SJCRH30 (cell line): ENCODE data around the gene SPAG7. TPM values are rescaled to one million over a fixed set of nuclear protein-coding genes. Genes with fewer than 3 reads are reported as not detected.

Experiments
- DNase-seq, 2 experiments: peaks; one replicate each; pipeline ENCODE4 v3.0.0-alpha.2; 2015 to 2020
- H3K27ac ChIP-seq: fragments of 250-450 bp; sonication (Bioruptor Pico); 2 replicates; pipeline ENCODE4 v1.5.1; 2020; ENCODE audit warnings: mild to moderate bottlenecking, moderate library complexity
- H3K27me3 ChIP-seq: fragments of 250-450 bp; sonication (Bioruptor Pico); 2 replicates; pipeline ENCODE4 v1.5.1; 2020; ENCODE audit warnings: mild to moderate bottlenecking, moderate library complexity
- H3K36me3 ChIP-seq: fragments of 250-450 bp; sonication (Bioruptor Pico); 2 replicates; pipeline ENCODE4 v1.5.1; 2020; ENCODE audit warnings: mild to moderate bottlenecking, moderate library complexity
- H3K4me1 ChIP-seq: fragments of 250-450 bp; sonication (Bioruptor Pico); 2 replicates; pipeline ENCODE4 v1.5.1; 2020; ENCODE audit warnings: mild to moderate bottlenecking, moderate library complexity
- H3K4me3 ChIP-seq: fragments of 250-450 bp; sonication (Bioruptor Pico); 2 replicates; pipeline ENCODE4 v1.5.1; 2020; ENCODE audit warnings: mild to moderate bottlenecking, moderate library complexity
- H3K9me3 ChIP-seq: fragments of 250-450 bp; sonication (Bioruptor Pico); replicated peaks from 2 replicates; pipeline ENCODE4 v1.5.1; 2020; ENCODE audit warnings: mild to moderate bottlenecking, moderate library complexity
- total RNA-seq: library from RNA; depleted of rRNA; stranded (reverse); fragments of >200 nt; shearing (Covaris generic); gene quantifications from 2 replicates; pipeline ENCODE4 v1.2.3, GENCODE V29; 2014

The SPAG7 gene
- total RNA-seq, 1 experiment from 2014 or later = 36.8 TPM

- Histone ChIP-seq H3K27me3 (no peaks in the 10 kb centered on the region), H3K4me3 (peak overlapping the region; percentile 84), H3K36me3 (no peaks in the 10 kb centered on the region), H3K27ac (peak overlapping the region; percentile 21), H3K4me1 (no peaks in the 10 kb centered on the region; the same call in 1 of the 2 replicates), H3K9me3 (no peaks in the 10 kb centered on the region)
- DNase-seq = peak; percentile 21 to 40
Measured at GRCh38 chr17:4987767-4988567, 20.4 kb upstream of the SPAG7 start.

GRCh38 chr17:4986951-4987766 lies 19.5 kb upstream of the SPAG7 start, which contains the start of gene CAMTA2:
Gene CAMTA2 (minus strand): TSS chr17:4987675. CDS start chr17:4986222, 1,453 bp downstream.
- peak within 1 kb of the TSS; percentile 84 for H3K4me3 ChIP-seq
- peak; percentile 81 to 85 for DNase-seq
- H3K27ac ChIP-seq = peak within 1 kb of the TSS; percentile 21
- no peaks in the 10 kb centered on the region; the same call in 1 of the 2 replicates for H3K4me1 ChIP-seq
- no peaks in the 10 kb centered on the region for H3K36me3 ChIP-seq
- no peaks in the 10 kb centered on the region for H3K27me3 ChIP-seq
- no peaks in the 10 kb centered on the region for H3K9me3 ChIP-seq

- Histone ChIP-seq H3K4me1 (no peaks in the 10 kb centered on the region; the same call in 1 of the 2 replicates), H3K27ac (no peak overlapping the region), H3K27me3 (no peaks in the 10 kb centered on the region), H3K4me3 (peak overlapping the region; percentile 84), H3K9me3 (no peaks in the 10 kb centered on the region), H3K36me3 (no peaks in the 10 kb centered on the region)
- DNase-seq = no peak
Measured at GRCh38 chr17:4986403-4986802, 18.8 kb upstream of the SPAG7 start.

- Histone ChIP-seq H3K4me3 (no peak overlapping the region), H3K27me3 (no peaks in the 10 kb centered on the region), H3K4me1 (no peaks in the 10 kb centered on the region), H3K27ac (no peak overlapping the region), H3K9me3 (no peaks in the 10 kb centered on the region), H3K36me3 (no peaks in the 10 kb centered on the region)
- DNase-seq = no peak
Measured at GRCh38 chr17:4982305-4982704, 14.7 kb upstream of the SPAG7 start.

GRCh38 chr17:4980644-4981216 lies 13.1 kb upstream of the SPAG7 start:
- DNase-seq = peak; percentile 34 to 72
- no peaks in the 10 kb centered on the region for H3K36me3 ChIP-seq

GRCh38 chr17:4978726-4979125 lies 11.1 kb upstream of the SPAG7 start:
- no peak overlapping the region for H3K27ac ChIP-seq
- no peaks in the 10 kb centered on the region for H3K27me3 ChIP-seq
- no peak overlapping the region for H3K4me3 ChIP-seq
- no peaks in the 10 kb centered on the region for H3K9me3 ChIP-seq
- no peak for DNase-seq
- no peaks in the 10 kb centered on the region for H3K36me3 ChIP-seq
- H3K4me1 ChIP-seq = no peaks in the 10 kb centered on the region

More at GRCh38 chr17:4980644-4981216, 13.1 kb upstream of the SPAG7 start:
- Histone ChIP-seq H3K9me3 (no peaks in the 10 kb centered on the region), H3K27ac (no peak overlapping the region), H3K4me1 (no peaks in the 10 kb centered on the region), H3K4me3 (no peak overlapping the region), H3K27me3 (no peaks in the 10 kb centered on the region)

- no peak for DNase-seq
- Histone ChIP-seq H3K9me3 (no peaks in the 10 kb centered on the region), H3K27ac (no peak overlapping the region), H3K4me1 (no peaks in the 10 kb centered on the region), H3K27me3 (no peaks in the 10 kb centered on the region), H3K4me3 (no peak overlapping the region), H3K36me3 (no peaks in the 10 kb centered on the region)
Measured at GRCh38 chr17:4974115-4974670, 6.6 kb upstream of the SPAG7 start.

- Histone ChIP-seq H3K27ac (no peak overlapping the region), H3K27me3 (no peaks in the 10 kb centered on the region), H3K9me3 (no peaks in the 10 kb centered on the region), H3K36me3 (no peaks in the 10 kb centered on the region), H3K4me3 (no peak overlapping the region), H3K4me1 (no peaks in the 10 kb centered on the region)
- DNase-seq = no peak
Measured at GRCh38 chr17:4973256-4974114, 5.9 kb upstream of the SPAG7 start.

- Histone ChIP-seq H3K4me1 (no peaks in the 10 kb centered on the region), H3K9me3 (no peaks in the 10 kb centered on the region), H3K4me3 (no peak overlapping the region), H3K27me3 (no peaks in the 10 kb centered on the region), H3K36me3 (no peaks in the 10 kb centered on the region), H3K27ac (no peak overlapping the region)
- no peak for DNase-seq
Measured at GRCh38 chr17:4972752-4973151, 5.1 kb upstream of the SPAG7 start.

- H3K9me3 ChIP-seq = no peaks in the 10 kb centered on the region
- no peaks in the 10 kb centered on the region for H3K4me1 ChIP-seq
- H3K4me3 ChIP-seq = no peak overlapping the region
- no peaks in the 10 kb centered on the region for H3K36me3 ChIP-seq
- DNase-seq = no peak
- H3K27ac ChIP-seq = no peak overlapping the region
- H3K27me3 ChIP-seq = no peaks in the 10 kb centered on the region
Measured at GRCh38 chr17:4972322-4972721, 4.7 kb upstream of the SPAG7 start.

- H3K27me3 ChIP-seq = no peaks in the 10 kb centered on the region
- H3K27ac ChIP-seq = no peak overlapping the region
- no peaks in the 10 kb centered on the region for H3K4me1 ChIP-seq
- no peak overlapping the region for H3K4me3 ChIP-seq
- no peaks in the 10 kb centered on the region for H3K9me3 ChIP-seq
- no peaks in the 10 kb centered on the region for H3K36me3 ChIP-seq
- DNase-seq = no peak
Measured at GRCh38 chr17:4971826-4972225, 4.2 kb upstream of the SPAG7 start.

GRCh38 chr17:4970273-4970672 lies 2.7 kb upstream of the SPAG7 start:
- no peaks in the 10 kb centered on the region for H3K36me3 ChIP-seq
- H3K4me1 ChIP-seq = no peaks in the 10 kb centered on the region

GRCh38 chr17:4969551-4970173 lies 2.0 kb upstream of the SPAG7 start:
- Histone ChIP-seq H3K4me1 (no peaks in the 10 kb centered on the region), H3K9me3 (no peaks in the 10 kb centered on the region), H3K27ac (no peak overlapping the region), H3K27me3 (no peaks in the 10 kb centered on the region), H3K4me3 (no peak overlapping the region; the same call in 1 of the 2 replicates), H3K36me3 (no peaks in the 10 kb centered on the region)
- no peak for DNase-seq

More at GRCh38 chr17:4970273-4970672, 2.7 kb upstream of the SPAG7 start:
- H3K27ac ChIP-seq = no peak overlapping the region
- H3K27me3 ChIP-seq = no peaks in the 10 kb centered on the region
- H3K9me3 ChIP-seq = no peaks in the 10 kb centered on the region
- no peak overlapping the region for H3K4me3 ChIP-seq
- no peak for DNase-seq
